ENCODE data around the gene IGF2BP2.
"Not testable (repeated sequence)": the region's sequence is repeated elsewhere in the genome, so short reads cannot be mapped to it uniquely, and the experiment has no call there.

The IGF2BP2 gene

DNA sequence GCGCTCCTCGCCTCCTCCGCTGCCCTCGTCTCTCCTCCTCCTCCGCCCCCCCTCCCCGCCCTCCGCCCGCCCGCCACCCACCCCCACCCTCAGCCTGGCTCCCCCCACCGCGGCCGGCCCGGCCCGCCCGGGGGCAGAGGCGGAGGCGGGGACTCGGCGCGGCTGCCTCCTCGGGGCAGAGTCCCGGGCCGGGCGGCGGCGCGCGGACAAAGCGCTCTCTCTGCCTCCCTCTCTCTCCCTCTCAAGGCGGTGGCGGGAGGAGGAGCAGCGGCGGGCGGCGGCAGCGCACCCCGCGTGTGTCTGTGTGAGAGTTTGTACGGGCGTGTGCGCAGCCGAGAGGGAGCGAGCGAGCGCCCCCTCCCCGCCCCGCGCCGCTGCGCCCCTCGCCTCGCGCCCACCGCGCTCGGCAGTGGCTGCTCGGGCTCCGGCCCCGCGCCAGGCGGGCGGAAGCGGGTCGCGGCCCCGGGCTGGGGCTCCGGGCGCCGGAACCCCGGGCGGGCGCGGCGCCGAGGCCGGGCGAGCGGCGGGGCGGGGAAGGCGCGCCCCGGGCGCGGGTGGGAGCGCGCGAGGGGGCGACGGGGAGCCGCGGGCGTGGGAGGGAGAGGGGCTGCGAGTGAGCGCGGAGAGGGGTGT, at the start of gene IGF2BP2:
Gene IGF2BP2, minus strand, starts transcription at position 37 of the 633 bp plus-strand sequence. CDS start 82 bp downstream, outside the sequence.
- peak; percentile 63 to 72 for DNase-seq

DNA sequence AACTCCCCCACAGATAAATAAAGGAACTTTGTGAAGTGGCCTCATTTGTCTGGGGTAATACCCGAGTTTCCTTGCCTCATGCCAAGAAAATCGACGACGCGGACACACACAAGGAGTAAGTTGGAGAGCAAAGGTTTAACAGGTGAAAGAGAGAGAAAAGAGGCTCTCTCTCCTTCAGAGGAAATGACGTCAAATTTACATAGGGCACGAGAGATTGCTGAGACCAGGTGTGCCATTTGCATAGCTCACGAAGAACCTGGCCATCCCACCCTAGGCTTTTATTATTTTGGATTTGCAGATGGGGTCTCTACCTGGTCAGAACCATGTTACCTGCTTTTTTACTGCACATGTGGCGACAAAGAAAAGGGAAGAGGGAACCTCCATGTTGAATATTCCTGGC, 49.3 kb upstream of the IGF2BP2 start:
- DNase-seq = no peak

DNA sequence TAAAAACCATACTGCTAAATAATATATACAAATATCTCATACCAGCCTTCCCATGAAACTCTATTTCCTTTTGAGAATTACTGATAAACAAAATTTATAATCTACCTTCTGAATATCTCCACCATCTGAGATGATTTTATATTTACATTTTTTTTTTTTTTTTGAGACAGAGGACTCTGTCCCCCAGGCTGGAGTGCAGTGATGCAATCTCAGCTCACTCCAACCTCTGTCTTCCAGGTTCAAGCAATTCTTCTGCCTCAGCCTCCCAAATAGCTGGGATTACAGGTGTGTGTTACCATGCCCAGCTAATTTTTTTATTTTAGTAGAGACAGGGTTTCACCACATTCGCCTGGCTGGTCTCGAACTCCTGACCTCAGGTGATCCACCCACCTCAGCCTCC, 42.8 kb upstream of the IGF2BP2 start:
- DNase-seq = no peak

DNA sequence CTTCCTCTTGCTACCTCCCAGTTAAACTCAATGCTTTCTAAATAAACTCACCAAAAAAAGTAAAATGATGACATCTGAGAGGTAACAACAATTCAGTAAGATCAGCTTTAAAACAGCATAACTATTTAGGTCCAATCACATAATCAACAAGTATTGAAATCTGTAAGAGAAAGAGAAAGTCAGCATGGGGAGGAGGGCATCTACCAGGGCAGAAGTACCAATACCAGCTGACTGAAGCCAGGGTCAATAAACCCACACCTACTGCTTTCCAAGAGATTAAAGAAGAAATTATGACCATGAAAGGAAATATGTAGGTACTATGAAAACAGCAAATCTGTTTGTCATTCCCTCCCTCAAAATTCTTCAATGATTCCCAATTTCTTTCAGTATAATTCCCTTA, 42.2 kb upstream of the IGF2BP2 start:
- no peak for DNase-seq

DNA sequence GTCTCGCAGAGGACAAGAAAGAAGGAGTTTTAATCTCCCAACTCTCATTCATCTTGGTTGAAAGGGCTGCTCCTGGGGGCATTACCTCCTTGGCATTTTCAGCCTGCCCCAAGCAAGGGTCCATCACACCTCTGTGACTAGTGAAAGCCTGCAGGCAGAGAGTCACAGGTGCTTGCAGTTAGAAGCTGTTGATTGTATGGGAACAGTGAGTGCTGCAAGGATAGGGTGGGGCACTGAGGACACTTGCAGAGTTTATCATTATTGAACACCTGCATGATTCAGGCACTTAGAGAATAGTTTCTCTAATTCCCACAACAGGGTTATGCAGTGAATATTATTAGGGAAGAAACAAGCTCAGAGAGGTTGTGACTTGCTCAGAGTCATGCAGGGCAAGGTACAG, 41.7 kb upstream of the IGF2BP2 start:
- DNase-seq = no peak

DNA sequence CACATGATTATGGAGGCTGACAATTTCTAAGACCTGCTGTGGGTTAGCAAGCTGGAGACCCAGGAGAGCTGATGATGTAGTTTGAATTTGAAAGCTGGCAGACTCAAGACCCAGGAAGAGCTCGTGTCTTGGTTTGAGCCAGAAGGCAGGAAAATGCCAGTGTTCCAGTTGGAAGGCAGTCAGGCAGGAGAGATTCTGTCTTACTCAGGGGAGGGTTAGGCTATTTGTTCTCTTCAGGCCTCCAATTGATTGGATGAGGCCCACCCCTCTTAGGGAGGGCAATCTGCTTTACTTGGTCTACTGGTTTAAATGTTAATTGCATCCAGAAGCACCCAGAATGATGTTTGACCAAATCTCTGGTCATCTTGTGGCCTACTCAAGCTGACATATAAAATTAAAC, 40.4 kb upstream of the IGF2BP2 start:
- DNase-seq = no peak

DNA sequence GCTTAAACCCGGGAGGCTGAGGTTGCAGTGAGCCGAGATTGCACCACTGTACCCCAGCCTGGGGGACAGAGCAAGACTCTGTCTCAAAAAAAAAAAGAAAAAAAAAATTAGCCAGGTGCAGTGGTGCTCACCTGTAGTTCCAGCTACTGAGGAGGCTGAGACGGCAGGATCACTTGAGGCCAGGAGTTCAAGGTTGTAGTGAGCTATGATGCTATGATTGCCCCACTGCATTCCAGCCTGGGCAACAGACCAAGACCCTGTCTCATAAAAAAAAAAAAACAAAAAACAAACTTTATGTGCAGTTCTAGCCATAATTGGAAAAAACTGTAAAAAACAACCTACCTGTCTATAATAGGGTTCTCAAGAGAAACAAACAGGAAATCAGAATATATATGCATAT, 39.9 kb upstream of the IGF2BP2 start:
- no peak for DNase-seq

DNA sequence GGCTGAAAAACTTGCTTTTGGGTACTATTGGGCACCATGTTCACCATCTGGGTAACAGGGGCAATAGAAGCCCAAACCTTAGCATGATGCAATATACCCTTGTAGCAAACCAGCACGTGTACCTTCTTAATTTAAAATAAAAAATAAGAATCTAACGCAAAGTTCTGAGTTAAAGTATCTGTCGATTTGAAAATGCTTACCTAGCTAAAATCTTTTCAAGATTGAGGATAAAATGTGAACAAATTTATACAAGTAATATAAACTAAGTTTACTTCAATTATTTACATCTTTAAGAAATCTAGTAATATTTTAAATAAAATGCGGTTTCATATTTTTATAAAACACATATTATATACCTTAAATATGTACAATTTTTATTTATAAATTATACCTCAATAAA, 38.1 kb upstream of the IGF2BP2 start:
- no peak for DNase-seq

DNA sequence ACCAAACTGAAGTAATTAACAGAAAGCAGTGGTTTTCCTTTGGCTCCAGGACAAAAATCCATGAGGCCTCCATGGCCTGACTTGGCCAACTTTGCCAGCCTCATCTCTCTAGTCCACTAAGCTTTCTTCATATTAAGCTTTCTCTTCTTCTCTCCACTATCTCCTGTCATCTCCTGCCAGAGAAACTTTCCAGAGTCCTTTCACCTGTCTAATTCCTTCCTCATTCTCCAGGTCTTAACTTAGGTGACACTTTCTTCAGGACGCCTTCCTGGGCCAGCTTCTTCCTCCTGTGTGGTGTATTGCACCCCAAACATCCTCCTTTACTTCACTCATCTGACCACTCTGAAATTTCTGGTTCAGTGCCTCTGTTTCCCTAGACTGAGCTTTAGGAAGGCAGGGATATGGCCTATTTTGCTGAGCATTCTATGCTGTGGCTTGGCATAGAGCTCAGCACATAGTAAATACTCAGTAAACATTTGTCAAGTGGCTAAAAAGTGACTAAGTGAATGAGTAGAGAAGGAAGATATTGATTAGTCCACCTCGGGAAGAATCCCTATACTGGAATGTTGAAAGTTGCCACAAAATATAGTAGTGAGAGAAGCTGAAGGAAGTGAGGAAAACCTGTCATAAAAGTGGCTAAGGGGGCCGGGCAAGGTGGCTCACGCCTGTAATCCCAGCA, 34.6 kb upstream of the IGF2BP2 start:
- no peak for DNase-seq

DNA sequence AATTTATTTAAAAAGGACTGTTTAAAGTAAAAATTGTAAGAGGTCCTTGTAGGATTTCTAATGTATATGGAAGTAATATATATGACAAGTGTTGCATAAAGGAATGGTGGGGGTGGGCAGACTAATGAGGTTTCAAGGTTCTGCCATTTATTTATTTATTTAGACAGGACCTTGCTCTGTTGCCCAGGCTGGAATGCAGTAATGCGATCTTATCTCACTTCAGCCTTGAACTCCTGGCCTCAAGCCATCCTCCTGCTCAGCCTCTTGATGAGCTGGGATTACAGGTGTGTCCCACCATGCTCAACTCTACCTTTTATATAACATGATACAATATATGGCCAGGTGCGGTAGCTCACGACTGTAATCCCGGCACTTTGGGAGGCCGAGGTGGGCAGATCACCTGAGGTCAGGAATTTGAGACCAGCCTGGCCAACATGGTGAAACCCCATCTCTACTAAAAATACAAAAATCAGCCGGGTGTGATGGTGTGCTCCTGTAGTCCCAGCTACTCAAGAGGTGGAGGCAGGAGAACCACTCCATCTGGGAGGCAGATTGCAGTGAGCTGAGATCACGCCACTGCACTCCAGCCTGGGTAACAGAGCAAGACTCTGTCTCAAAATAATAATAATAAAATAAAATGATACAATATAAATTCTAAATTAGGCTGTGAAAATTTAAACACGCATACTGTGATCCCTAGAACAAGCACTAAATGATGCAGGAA, 33.8 kb upstream of the IGF2BP2 start:
- DNase-seq = no peak

DNA sequence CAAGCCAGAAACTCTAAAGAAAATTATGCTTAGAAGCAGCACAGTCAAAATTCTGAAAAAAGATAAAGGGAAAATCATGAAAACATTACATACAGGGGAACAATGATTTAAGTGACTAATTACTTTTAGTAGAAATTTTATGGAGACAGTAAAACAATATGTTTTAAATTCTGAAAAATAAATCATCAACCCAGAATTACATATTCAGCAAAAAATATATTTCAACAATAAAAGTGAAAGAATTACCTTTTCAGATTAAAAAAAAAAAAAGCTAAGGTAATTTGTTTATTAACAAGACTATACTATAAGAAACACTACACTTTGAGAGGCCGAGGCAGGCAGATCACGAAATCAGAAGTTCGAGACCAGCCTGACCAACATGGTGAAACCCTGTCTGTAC, 32.4 kb upstream of the IGF2BP2 start:
- DNase-seq = no peak

DNA sequence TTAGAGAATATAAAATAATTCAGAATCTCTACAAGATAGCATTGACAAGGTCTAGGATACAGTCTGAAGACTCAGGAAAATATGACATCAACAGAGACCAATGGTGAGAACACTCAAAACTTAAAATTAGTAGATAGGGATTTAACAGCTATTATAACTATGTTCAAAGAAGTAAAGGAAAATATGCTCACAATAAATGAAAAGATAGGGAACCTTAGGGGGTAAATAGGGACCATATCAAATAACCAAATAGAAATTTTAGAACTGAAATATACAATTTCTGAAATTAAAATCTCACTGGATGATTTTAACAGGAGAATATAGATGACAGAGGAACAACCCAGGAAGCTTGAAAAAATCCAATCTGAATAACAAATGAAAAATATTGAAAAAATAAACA, 31.8 kb upstream of the IGF2BP2 start:
- DNase-seq = no peak

DNA sequence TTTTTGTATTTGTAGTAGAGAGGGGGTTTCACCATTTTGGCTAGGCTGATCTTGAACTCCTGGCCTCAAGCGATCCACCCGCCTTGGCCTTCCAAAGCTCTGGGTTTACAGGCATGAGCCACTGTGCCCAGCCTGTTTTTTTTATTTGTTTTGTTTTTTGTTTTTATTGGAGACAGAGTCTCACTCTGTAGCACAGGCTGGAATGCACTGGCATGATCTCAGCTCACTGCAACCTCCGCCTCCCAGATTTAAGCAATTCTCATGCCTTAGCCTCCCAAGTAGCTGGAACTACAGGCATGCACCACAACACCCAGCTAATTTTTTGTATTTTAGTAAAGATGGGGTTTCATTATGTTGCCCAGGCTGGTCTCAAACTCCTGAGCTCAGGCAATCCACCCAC, 28.9 kb upstream of the IGF2BP2 start:
- DNase-seq = not testable (repeated sequence)

DNA sequence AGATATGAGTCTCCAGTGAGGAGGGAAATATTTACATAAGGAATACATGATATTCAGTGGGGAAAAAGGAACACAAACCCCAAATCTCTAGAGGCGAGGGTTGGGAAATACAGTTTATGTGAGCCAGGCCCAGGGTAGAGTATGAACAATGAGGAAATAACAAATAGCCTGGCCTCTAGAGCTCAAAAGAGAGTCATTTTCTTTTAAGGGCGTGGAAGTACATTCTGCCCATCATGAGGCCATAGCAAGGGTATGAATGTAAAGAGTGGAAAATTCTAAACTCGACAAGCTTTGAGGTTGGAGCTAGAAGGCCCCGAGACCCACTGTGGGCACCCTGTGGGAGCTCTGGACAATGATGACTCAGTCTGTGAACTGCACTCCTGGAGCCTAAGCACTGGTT, 27.8 kb upstream of the IGF2BP2 start:
- no peak for DNase-seq

DNA sequence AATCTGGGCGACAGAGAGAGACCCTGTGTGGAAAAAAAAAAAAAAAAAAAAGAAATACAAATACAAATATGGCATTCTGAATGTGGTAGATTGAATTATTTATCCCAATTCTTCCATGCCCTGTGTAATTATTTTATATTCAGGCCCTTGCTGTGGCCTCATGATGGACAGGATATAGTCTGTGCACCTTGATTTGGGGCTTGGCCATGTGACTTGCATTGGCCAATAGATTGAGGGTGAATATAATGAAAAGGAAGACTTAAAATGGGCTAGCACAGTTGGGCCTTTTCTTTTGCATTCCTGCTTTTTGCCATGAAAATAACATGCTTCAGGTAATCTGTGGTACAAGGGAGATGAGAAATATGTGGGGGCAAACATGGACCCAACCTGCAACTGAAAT, 27.1 kb upstream of the IGF2BP2 start:
- DNase-seq = no peak

DNA sequence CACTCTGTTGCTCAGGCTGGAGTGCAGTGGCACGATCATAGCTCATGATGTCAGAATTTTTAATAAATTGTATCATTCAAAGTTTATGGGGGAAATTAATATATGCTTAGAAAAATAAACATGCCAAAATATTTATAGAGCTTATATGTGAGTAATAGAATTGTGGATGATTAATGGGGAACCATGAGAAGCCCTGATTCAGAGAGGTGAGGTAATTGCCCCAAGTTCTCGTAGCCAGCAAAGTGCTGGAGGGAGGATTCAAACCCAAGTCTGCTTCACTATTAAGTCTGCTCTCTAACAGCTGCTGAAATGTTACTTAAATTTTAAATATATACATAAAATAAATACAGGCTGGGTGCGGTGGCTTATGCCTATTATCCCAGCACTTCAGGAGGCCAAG, 26.2 kb upstream of the IGF2BP2 start:
- no peak for DNase-seq

DNA sequence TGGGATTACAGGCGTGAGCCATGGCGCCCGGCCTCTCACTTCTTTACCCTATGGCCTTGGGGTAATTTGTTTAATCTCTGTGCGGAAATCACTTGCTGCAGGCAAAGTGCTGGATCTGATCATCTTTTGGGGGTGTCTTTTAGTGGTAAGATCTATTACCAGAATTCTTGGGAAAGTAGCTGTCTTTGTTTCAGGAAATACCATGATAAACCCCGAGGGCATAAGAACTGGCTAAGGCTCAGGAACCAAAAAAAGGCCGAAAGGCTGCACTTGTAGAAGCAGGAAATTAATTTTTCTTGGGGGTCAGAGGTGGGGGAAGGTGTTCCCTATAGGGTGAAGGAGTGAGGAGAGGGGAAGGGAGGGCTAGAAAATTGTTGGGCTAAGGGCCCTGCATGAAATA, 22.7 kb upstream of the IGF2BP2 start:
- DNase-seq = no peak

DNA sequence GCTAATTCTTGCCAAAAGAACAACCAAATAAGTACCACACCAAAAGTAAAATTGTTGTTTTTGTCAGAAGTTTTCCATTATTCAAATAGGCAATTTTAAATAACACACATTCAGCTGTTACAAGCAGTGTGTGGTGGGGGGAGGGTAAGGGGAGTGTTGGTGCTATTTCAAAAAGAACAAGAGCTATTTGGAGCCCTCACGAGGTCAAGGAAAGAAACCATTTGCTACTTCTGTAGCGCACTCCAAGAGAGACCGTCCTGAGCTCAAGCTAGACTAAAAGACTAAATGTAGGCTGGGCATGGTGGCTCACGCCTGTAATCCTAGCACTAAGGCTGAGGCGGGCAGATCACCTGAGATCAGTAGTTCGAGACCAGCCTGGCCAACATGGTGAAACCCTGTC, 21.2 kb upstream of the IGF2BP2 start:
- DNase-seq = no peak

DNA sequence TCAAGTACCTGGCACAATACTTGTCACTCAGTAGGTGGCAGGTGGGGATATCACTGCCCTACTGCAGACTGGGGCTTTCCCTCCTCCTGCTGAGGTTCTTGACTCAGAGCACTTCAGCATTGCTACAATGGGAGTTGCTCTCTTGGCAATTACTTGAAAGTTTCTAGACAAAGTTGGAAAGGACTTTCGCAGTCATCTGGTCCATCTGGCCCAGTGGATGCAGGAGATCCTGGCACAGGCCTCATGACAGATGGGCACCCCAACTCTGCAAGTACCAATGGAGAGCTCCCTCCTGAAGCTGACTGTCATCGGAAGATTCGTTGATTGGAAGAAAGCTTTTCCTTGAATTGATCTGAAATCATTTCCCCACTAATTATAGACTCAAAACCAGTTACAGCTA, 19.2 kb upstream of the IGF2BP2 start:
- DNase-seq = no peak

DNA sequence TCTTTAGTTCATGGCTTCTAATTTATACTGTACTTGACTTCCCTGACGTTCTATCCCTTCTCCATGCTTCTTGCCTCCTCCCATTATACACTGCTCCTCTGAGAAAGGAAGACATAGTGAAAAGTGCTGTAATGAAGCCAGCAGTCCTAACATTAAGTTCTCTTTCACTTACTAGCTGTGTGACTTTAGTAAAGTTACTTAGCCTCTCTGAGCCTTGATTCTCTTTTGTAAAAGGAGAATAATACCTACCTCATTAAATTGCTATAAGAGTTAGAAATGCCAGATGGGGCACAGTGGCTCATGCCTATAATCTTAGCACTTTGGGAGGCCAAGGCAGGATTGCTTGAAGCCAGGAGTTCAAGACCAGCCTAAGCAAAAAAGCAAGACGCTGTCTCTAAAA, 18.8 kb upstream of the IGF2BP2 start:
- no peak for DNase-seq

DNA sequence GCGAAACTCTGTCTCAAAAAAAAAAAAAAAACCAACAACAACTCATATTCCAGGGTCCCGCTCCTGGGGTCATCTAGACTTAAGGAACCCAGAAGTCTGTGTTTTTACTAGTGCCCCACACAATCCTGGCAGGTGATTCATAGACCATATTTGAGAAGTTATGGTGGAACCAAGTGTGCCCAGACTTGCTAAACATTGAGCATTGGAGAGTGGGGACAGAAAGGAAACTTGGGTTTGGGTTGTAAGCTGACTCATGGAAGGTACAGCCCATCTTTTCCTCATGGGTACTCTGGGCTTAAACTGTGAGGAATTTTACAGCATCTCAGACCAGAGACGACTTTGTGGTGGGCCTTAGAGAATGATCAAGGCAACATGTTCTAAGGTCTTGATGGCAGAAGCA, 18.3 kb upstream of the IGF2BP2 start:
- no peak for DNase-seq

DNA sequence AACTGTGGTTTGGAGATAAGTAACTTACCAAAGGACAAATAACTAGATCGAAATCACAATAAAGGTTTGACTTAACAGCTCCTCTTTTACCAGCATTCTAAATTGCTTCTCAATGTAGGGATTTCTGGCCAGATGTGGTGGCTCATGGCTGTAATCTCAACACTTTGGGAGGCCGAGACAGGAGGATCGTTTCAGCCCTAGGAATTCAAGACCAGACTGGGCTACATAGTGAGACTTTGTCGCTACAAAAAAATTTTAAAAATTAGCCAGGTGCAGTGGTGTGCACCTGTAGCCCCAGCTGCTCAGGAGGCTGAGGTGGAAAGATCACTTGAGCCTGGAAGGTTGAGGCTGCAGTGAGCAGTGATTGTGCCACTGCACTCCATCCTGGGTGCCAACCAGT, 17.4 kb upstream of the IGF2BP2 start:
- no peak for DNase-seq

DNA sequence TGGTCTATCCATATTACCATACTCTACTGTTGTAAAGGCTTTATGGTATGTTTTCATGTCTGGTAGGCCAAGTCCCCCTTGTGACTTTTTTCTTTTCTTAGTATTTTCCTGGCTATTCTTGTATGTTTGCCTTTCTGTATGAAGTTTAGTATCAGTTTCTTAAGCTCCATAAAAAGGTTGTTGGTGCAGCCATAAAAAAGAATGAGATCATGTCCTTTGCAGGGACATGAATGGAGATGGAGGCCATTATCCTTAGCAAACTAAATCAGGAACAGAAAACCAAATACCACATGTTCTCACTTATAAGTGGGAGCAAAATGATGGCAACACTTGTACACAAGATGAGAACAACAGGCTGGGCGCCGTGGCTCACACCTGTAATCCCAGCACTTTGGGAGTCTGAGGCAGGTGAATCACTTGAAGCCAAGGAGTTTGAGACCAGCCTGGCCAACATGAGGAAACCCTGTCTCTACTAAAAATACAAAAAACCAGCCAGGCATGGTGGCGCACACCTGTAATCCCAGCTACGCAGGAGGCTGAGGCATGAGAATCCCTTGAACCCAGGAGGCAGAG, 13.7 kb upstream of the IGF2BP2 start:
- DNase-seq = not testable (repeated sequence)

DNA sequence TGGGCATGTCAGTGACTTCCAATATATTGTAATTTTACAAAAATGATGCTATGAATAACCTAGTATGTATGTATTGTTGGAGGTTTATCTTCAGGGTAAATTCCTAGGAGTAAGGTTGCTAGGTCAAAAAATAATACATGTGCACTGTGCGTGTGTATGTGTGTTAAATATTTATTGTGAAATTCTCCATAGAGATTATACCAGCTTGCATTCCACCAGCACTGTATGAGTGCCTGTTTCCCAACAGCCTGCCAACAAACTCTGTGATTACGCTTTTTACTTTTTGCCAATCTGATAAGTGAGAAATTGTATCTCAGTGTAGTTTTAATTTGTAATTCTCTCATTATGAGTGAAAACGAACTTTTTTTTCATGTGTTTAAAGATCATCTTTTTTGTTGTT, 12.6 kb upstream of the IGF2BP2 start:
- DNase-seq = no peak
